Type B pancreatic cell (in vitro differentiated cells): ENCODE measurements around the gene BST1. TPM values are rescaled to one million over a fixed set of nuclear protein-coding genes. Genes with fewer than 3 reads are reported as not detected.

ENCODE experiments used
- DNase-seq: peaks from one replicate; pipeline ENCODE4 v3.0.0; 2021; ENCODE audit warnings: mixed read lengths; ENCODE audit not compliant: unreplicated experiment; ENCODE audit errors: extremely low spot score
- H3K27ac Mint-ChIP-seq: 2 replicates; pipeline ENCODE4 v1.8.0; 2021; ENCODE audit warnings: mild to moderate bottlenecking, mixed read lengths
- H3K27me3 Mint-ChIP-seq: 2 replicates; pipeline ENCODE4 v1.8.0; 2021; ENCODE audit warnings: mixed read lengths
- H3K36me3 Mint-ChIP-seq: 2 replicates; pipeline ENCODE4 v1.8.0; 2021; ENCODE audit warnings: mixed read lengths
- H3K4me1 Mint-ChIP-seq: one replicate; pipeline ENCODE4 v1.8.0; 2021; ENCODE audit warnings: mixed read lengths; ENCODE audit not compliant: unreplicated experiment
- H3K4me3 Mint-ChIP-seq: 2 replicates; pipeline ENCODE4 v1.8.0; 2021; ENCODE audit warnings: mild to moderate bottlenecking, mixed read lengths
- H3K9me3 Mint-ChIP-seq: 2 replicates; pipeline ENCODE4 v1.8.0; 2021; ENCODE audit warnings: mixed read lengths
- total RNA-seq: library from RNA; stranded (reverse); gene quantifications from 2 replicates; pipeline ENCODE4 v1.2.1, GENCODE V29; 2021; ENCODE audit warnings: low replicate concordance
- TF ChIP-seq, protein P1 (sequence below): fragments of 200-600 bp; sonication (generic); conservative IDR thresholded peaks from 2 replicates; pipeline ENCODE4 v1.5.0; 2021; ENCODE audit warnings: antibody characterized with exemption, mild to moderate bottlenecking

BST1 gene
- total RNA-seq, 1 donor from 2014 or later: 0.89 TPM

DNA sequence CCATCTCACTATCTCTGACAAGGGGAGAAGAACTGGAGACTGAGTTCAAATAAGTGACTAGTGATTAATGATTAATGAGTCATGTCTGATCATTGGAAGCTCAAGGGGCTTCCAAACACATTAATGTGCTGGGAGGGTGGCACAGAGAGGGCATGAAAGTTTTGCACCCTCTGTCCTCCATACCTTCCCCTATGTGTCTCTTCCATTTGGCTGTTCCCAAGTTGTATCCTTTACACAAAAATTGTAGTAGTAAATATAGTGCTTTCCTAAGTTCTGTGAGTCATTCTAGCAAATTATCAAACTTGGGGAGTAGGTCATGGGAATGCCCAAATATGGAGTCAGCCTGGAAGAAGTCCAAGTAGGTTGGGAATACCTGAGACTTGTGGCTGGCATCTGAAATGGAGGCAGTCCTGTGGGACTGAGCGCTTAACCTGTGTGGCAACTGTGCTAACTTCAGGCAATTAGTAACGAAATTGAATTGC is 25.3 kb upstream of the BST1 start:
- H3K27me3 Mint-ChIP-seq: no peaks in the 10 kb centered on the region
- DNase-seq: no peak
- peaks cover 22% of the 10 kb centered on the region for H3K36me3 Mint-ChIP-seq
- TF ChIP-seq, protein P1, sequence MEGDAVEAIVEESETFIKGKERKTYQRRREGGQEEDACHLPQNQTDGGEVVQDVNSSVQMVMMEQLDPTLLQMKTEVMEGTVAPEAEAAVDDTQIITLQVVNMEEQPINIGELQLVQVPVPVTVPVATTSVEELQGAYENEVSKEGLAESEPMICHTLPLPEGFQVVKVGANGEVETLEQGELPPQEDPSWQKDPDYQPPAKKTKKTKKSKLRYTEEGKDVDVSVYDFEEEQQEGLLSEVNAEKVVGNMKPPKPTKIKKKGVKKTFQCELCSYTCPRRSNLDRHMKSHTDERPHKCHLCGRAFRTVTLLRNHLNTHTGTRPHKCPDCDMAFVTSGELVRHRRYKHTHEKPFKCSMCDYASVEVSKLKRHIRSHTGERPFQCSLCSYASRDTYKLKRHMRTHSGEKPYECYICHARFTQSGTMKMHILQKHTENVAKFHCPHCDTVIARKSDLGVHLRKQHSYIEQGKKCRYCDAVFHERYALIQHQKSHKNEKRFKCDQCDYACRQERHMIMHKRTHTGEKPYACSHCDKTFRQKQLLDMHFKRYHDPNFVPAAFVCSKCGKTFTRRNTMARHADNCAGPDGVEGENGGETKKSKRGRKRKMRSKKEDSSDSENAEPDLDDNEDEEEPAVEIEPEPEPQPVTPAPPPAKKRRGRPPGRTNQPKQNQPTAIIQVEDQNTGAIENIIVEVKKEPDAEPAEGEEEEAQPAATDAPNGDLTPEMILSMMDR: no peak
- H3K4me3 Mint-ChIP-seq: peak overlapping the region; percentile 81
- no peaks in the 10 kb centered on the region for H3K9me3 Mint-ChIP-seq
- H3K27ac Mint-ChIP-seq: peak overlapping the region; percentile 87
- H3K4me1 Mint-ChIP-seq: peaks cover 15% of the 10 kb centered on the region

DNA sequence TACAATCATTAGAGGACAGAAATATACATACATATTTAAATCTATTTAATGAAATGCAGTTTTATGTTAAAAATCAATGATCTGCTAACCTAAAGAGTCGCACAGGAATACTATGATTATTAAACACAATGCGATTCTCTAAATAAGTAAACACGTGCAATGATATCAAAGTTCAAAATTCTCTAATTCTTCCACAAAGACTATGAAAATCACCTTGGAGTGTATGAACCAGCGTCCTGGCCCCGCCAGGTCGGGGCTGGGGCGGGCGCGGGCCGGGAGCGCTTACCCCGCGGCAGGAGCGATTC is 21.8 kb upstream of the BST1 start:
- H3K4me3 Mint-ChIP-seq: peak overlapping the region; percentile 100
- no peaks in the 10 kb centered on the region for H3K27me3 Mint-ChIP-seq
- H3K36me3 Mint-ChIP-seq: peaks cover 23% of the 10 kb centered on the region
- DNase-seq: no peak
- TF ChIP-seq, protein P1: no peak
- no peaks in the 10 kb centered on the region for H3K9me3 Mint-ChIP-seq
- peak overlapping the region; percentile 98 for H3K27ac Mint-ChIP-seq
- peaks cover 28% of the 10 kb centered on the region for H3K4me1 Mint-ChIP-seq

DNA sequence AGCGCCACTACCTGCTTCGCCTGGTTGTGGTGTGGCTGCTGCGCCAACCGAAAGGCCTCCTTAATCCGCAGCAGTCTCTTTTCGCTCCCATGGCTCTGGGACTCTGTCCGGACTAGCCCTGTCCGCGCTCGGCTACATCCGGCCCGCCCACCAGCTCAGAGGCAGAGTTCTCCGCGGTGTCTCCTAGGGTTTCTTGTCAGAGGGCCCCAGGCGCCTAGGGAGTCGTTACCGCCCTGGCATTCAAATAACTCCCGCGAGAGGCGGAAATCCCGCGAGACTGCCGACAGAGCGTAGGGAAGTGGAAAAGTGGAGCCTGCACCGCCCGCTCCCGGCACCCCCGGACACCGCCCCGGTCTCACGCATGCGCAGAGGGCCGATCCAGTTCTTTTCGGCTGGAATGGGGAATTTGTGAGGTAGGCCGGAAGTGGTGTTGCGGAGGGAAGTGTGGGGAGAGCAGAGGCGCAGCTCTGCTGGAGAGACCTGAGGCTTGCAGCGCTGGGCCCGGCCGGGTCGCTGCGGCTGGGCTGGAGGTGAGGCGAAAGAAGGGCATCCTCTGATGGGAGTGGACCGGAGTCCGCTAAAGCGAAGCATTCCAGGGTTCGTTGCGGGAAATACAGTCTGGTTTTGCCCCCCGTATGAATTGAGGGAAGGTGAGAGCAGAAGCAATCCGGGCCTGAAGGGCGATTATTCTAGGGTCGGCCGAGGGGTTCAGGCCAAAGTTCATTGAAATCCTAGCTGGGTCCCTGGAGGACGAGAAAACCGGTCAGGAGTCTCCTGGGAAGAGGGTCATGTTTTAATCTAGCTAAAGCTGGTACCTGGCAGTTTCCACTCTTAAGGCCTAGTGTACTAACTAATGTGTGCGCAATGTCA is 21.3 kb upstream of the BST1 start, which contains the start of gene FAM200B:
Gene FAM200B (plus strand): TSS at position 456 of the 870 bp plus-strand sequence. CDS start 5,151 bp downstream, outside the sequence.
- peak; percentile 100 for DNase-seq
- Mint-ChIP-seq H3K4me3 (peak within 1 kb of the TSS; percentile 100), H3K9me3 (no peaks in the 10 kb centered on the region), H3K27ac (peak within 1 kb of the TSS; percentile 98), H3K36me3 (peaks cover 26% of the 10 kb centered on the region), H3K4me1 (peaks cover 28% of the 10 kb centered on the region), H3K27me3 (no peaks in the 10 kb centered on the region)
- TF ChIP-seq, protein P1: peak; percentile 47

DNA sequence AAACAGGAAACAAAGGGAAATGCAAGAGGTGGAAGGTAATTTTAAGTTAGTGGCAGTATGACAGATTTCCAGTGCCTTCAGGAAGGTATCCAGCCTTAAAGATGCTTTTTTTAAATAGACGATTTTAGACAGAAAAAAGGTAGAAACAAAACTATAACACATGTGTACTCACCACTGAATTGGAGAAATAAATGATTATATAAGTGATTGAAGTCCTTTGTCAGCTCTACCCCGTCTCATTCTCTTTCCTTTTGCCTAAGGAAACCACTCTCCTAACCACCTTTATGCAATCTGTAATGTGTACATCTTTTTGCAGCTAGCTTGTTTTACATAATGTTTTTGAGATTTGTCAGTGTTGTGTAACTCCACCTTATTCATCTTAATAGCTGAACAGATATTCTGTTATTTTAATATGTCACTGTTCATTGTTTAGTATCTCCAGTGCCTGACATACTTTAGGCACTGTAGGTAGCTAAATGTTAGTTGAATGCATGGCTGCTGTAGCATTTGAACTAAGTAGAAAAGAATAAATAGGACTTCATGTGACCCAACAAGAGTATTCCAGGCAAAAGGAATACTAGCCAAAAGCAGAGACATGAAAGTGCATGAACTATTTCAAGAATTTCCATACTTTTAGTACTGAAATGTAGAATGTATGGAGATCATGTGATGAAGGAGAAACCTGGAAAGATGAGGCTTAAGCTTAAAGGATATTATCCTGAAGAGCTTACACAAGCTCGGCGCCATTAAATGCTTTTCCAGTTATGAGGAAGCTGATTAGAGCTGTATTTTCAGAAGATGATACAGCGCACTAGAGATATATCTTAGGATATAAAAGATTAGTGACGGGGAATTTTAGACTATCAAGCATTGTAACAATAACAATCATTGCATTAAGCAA is 20.4 kb upstream of the BST1 start:
- no peaks in the 10 kb centered on the region for H3K27me3 Mint-ChIP-seq
- peaks cover 31% of the 10 kb centered on the region for H3K36me3 Mint-ChIP-seq
- peaks cover 24% of the 10 kb centered on the region for H3K4me1 Mint-ChIP-seq
- no peak for DNase-seq
- no peaks in the 10 kb centered on the region for H3K9me3 Mint-ChIP-seq
- TF ChIP-seq, protein P1: no peak
- peak overlapping the region; percentile 98 for H3K27ac Mint-ChIP-seq
- peak overlapping the region; percentile 100 for H3K4me3 Mint-ChIP-seq

DNA sequence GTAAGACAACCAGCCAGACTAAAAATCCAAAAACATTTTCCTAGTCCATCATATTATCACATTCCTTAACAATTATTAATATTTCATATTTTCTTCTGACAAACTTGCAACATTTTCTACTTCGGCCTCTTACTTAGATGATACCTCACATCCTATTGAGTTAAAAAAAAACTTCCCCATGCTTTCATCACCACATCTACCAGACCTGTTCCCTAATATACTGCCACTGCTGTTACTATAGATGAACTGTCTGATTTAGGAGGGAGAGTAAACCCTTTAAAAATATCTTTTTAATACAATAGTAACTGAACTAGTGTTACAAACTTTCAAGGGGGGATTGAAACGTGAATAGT is 19.7 kb upstream of the BST1 start:
- H3K27ac Mint-ChIP-seq: peak overlapping the region; percentile 37
- H3K4me3 Mint-ChIP-seq: peak overlapping the region; percentile 100
- H3K4me1 Mint-ChIP-seq: peaks cover 20% of the 10 kb centered on the region
- no peak for DNase-seq
- TF ChIP-seq, protein P1: no peak
- peaks cover 31% of the 10 kb centered on the region for H3K36me3 Mint-ChIP-seq
- no peaks in the 10 kb centered on the region for H3K9me3 Mint-ChIP-seq
- no peaks in the 10 kb centered on the region for H3K27me3 Mint-ChIP-seq
